Right atrium auricular region (tissue), 2 donors: ENCODE measurements around the gene OR1L8. TPM values are rescaled to one million over a fixed set of nuclear protein-coding genes. Genes with fewer than 3 reads are reported as not detected.
"Not testable (repeated sequence)": the region's sequence is repeated elsewhere in the genome, so short reads cannot be mapped to it uniquely, and the experiment has no call there.

Experiments
- DNase-seq: peaks from one replicate; pipeline ENCODE4 v3.0.0-alpha.2; 2019; ENCODE audit warnings: low spot score
- H3K27ac ChIP-seq, 2 donors: fragments of 200-600 bp; sonication (generic); 1 replicate in 1 of 2; 2 replicates in 1 of 2; pipeline ENCODE4 v1.5.1; 2016 to 2019
- H3K27me3 ChIP-seq, 2 donors: fragments of 200-600 bp; sonication (generic); one replicate each; pipeline versions ENCODE4 v1.5.1 to v1.6.0; 2017 to 2019
- H3K36me3 ChIP-seq: fragments of 200-600 bp; sonication (generic); one replicate; pipeline ENCODE4 v1.5.1; 2016
- H3K4me1 ChIP-seq, 2 donors: fragments of 200-600 bp; sonication (generic); one replicate each; pipeline versions ENCODE4 v1.5.1 to v1.6.0; 2017 to 2019
- H3K4me3 ChIP-seq, 2 donors: fragments of 200-600 bp; sonication (generic); 1 replicate in 1 of 2; 2 replicates in 1 of 2; pipeline ENCODE4 v1.5.1; 2017 to 2019; ENCODE audit warnings: mild to moderate bottlenecking in 1 of 2, moderate library complexity in 1 of 2
- H3K9me3 ChIP-seq, 2 donors: fragments of 200-600 bp; sonication (generic); one replicate each; pipeline ENCODE4 v1.5.1; 2019
- CTCF ChIP-seq, 2 donors: fragments of 200-600 bp; sonication (generic); IDR thresholded peaks; one replicate each; pipeline ENCODE4 v1.5.1; 2019; ENCODE audit warnings: antibody characterized with exemption in 2 of 2
- total RNA-seq, 2 donors: library from RNA; depleted of rRNA; stranded (reverse); fragments of >200 nt; gene quantifications; one replicate each; pipeline ENCODE4 v1.1.0, GENCODE V29; 2016

Gene OR1L8
- total RNA-seq, 2 donors from 2014 or later = 0.43 to 0.48 TPM

DNA sequence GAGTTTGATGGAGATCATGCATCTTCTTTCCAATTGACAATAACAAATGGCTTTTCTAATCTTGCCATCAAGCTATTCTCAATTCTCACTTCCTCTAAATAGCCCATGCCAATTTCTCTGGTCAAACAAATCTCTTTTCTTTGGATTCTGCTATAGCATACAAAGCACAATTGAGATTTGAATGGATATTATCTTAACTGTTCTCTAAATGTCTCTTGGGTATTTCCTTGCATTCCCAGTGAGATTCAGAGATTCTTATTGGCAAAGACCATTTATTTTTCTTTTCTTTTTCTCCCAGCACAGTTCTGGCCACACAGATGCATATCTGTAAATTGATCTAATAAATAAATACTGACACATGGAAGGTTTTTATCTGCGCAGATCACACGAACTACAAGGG lies 30.4 kb downstream of the OR1L8 start, which contains the start of gene OR1N2:
Gene OR1N2 (plus strand): TSS at position 301 of the 400 bp plus-strand sequence. CDS start 100 bp downstream, outside the sequence.
- no peaks in the 10 kb centered on the region for H3K4me1 ChIP-seq
- peaks cover 0 to 5% of the 10 kb centered on the region in 2 donors for H3K9me3 ChIP-seq
- no peaks in the 10 kb centered on the region for H3K27me3 ChIP-seq
- DNase-seq = no peak
- TF ChIP-seq CTCF (IDR thresholded peaks at IDR 0.05) = no peak
- no peaks in the 10 kb centered on the region for H3K36me3 ChIP-seq
- no peak within 1 kb of the TSS for H3K27ac ChIP-seq
- no peak within 1 kb of the TSS for H3K4me3 ChIP-seq

GRCh38 chr9:122551371-122551770 lies 31.8 kb downstream of the OR1L8 start:
- DNase-seq = no peak
- no peak overlapping the region for H3K4me3 ChIP-seq
- no peaks in the 10 kb centered on the region for H3K36me3 ChIP-seq
- H3K9me3 ChIP-seq = peaks cover 0 to 5% of the 10 kb centered on the region in 2 donors
- TF ChIP-seq CTCF (IDR thresholded peaks at IDR 0.05) = no peak
- no peaks in the 10 kb centered on the region for H3K27me3 ChIP-seq
- H3K27ac ChIP-seq = no peak overlapping the region
- H3K4me1 ChIP-seq = no peaks in the 10 kb centered on the region

DNA sequence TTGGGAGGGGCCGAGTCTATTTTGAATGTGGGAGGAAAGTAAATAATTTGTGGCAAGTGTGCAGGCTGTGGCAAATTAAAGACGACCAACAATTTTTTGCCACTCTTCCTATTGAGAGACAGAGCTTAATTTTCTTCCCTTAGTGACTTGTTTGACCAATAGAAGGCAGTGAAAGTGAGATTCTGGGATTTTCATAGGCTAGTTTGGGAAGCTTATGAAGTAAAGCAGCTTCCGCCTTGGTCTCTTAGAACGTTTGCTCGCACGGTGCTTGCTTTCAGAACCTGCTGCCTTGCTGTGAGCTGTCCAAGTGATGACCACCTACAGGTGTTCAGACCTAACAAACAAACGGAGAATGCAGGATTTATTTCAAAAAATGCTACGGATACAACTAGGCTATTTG lies 37.0 kb downstream of the OR1L8 start:
- Histone ChIP-seq H3K36me3 (no peaks in the 10 kb centered on the region), H3K4me1 (no peaks in the 10 kb centered on the region), H3K4me3 (no peak overlapping the region), H3K27ac (no peak overlapping the region), H3K27me3 (no peaks in the 10 kb centered on the region), H3K9me3 (peaks cover 0 to 5% of the 10 kb centered on the region in 2 donors)
- no peak for DNase-seq
- TF ChIP-seq CTCF (IDR thresholded peaks at IDR 0.05) = no peak

GRCh38 chr9:122538757-122539156 lies 44.4 kb downstream of the OR1L8 start:
- H3K9me3 ChIP-seq = peaks cover 0 to 6% of the 10 kb centered on the region in 2 donors
- no peak for DNase-seq
- no peaks in the 10 kb centered on the region for H3K4me1 ChIP-seq
- H3K4me3 ChIP-seq = no peak overlapping the region
- no peak for TF ChIP-seq CTCF (IDR thresholded peaks at IDR 0.05)
- no peaks in the 10 kb centered on the region for H3K36me3 ChIP-seq
- H3K27ac ChIP-seq = no peak overlapping the region
- no peaks in the 10 kb centered on the region for H3K27me3 ChIP-seq

DNA sequence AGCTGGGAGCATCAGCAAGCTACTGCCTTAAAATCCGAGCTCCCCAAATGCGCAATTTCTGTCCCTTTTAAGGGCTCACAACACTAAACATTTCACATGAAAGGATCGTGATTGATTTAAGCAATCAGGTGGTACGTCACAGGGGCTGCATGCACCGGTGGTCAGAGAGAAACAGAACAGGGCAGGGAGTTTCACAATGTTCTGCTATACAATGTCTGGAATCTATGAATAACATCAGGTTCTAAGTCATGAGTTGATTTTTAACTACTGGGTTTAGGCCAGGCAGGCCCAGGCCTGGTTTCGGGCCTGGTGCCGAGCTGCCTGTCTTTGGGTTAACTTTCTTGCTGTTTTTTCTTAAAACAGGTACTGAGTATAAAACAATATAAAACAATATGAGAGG lies 46.1 kb downstream of the OR1L8 start:
- H3K4me1 ChIP-seq, H3K36me3 ChIP-seq, H3K27ac ChIP-seq, H3K9me3 ChIP-seq, H3K4me3 ChIP-seq, DNase-seq, H3K27me3 ChIP-seq: not testable (repeated sequence)

DNA sequence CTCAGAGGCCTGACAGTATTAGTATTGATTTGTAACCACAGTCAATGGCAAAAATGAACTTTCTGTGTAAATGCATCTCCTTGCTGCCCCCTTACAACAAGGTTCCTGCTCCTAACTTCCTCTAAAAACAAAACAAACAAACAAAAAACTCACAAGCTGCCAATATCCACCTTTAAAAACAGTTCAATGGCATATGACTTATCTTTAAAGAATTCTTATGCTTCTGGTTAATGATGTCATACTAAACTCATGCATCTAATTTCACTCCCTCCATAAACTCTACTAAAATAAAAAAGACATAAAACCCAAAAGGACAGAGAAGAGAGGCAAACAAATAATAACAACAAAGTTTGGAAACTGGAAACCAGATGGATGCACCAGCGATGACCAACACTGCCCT lies 47.0 kb downstream of the OR1L8 start:
- no peaks in the 10 kb centered on the region for H3K36me3 ChIP-seq
- no peaks in the 10 kb centered on the region for H3K27me3 ChIP-seq
- peaks cover 0 to 6% of the 10 kb centered on the region in 2 donors for H3K9me3 ChIP-seq
- no peak overlapping the region for H3K4me3 ChIP-seq
- no peaks in the 10 kb centered on the region for H3K4me1 ChIP-seq
- no peak overlapping the region for H3K27ac ChIP-seq
- DNase-seq = no peak
- no peak for TF ChIP-seq CTCF (IDR thresholded peaks at IDR 0.05)

DNA sequence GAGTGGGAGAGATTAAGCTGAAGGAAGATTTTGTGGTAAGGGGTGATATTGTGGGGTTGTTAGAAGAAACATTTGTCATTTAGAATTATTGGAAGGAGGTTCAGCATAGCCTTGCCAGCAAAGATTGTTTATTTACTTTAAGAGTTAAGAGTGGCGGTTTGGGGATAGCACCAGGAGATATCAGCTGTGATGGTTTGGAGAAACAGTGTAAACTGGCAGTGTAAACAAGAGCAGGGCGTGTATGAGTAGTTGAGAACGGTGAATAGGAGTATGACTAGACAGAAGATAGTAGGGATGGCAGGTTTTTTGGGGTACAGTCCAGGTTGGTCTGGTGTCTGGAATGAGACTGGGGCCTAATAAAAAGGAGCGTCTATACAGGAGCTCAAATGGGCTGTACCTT lies 52.0 kb downstream of the OR1L8 start:
- not testable (repeated sequence) for H3K9me3 ChIP-seq, H3K4me1 ChIP-seq, H3K4me3 ChIP-seq, DNase-seq, H3K27me3 ChIP-seq, H3K27ac ChIP-seq, H3K36me3 ChIP-seq
